GM10847 (cell line): Measurements from ENCODE around the gene GRK3.

Experiments used
- POLR2A ChIP-seq: IDR thresholded peaks from 2 replicates; pipeline ENCODE4 v1.6.1; 2011; ENCODE audit not compliant: insufficient read length; ENCODE audit errors: extremely low read depth

The GRK3 gene

DNA sequence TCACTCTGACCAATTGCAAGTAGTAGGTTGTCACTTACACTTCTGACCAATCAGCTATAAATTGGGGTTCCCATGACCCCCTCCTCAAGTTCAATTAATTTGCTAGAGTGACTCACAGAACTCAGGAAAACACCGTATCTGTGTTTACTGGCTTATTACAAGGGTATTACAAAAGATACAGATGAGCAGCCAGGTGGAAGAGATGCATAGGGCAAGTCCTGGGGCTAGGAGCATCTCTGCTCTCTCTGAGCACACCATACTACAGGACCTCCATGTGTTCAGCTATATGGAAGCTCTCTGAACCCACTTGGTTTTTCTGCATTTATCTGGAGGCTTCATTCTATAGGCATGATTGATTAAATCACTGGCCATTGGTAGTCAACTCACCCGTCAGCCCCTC lies 11.3 kb upstream of the GRK3 start:
- no peak for TF ChIP-seq POLR2A

- TF ChIP-seq POLR2A: no peak
Measured at GRCh38 chr22:25554238-25554671, 10.2 kb upstream of the GRK3 start.

GRCh38 chr22:25554689-25555088 lies 9.8 kb upstream of the GRK3 start:
- no peak for TF ChIP-seq POLR2A

DNA sequence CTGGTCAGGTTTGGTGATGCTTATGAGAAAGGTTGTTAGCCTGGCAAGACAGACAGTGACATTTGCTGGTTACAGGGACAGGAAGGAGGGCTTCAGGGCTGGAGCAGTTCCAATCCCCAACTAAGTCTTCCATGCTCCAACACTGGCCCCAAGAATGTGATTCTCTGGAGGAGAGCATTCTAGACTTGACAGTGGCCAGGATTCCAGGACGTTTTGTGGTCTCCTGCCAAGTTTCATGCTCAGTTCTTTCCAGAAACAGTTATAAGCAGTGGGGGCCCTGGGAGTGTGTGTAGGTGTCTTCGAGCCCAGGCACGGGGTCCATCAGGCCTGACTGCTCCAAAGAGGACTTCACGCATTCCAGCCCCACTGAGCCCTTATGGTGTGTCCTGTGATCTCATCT lies 8.9 kb upstream of the GRK3 start:
- no peak for TF ChIP-seq POLR2A

DNA sequence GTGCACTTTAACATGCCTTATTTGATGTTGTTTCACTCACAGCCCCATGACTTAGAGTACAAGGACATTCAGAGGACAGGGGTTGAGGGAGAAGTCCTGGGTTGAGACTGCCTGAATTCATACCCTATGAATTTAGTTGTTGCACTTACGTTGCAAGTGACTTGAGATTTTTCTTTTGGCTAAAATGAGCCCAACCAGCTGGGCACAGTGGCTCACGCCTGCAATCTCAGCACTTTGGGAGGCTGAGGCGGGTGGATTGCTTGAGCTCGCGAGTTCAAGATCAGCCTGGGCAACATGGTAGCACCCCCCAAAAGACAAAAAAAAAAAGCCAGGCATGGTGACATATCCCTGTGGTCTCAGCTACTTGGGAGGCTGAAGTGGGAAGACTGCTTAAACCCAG lies 7.3 kb upstream of the GRK3 start:
- TF ChIP-seq POLR2A: no peak

- no peak for TF ChIP-seq POLR2A
Measured at GRCh38 chr22:25558341-25558740, 6.1 kb upstream of the GRK3 start.

- TF ChIP-seq POLR2A: no peak
Measured at GRCh38 chr22:25563761-25564319, 635 bp upstream of the GRK3 start.

GRCh38 chr22:25564979-25565677 lies 653 bp downstream of the GRK3 start:
- no peak for TF ChIP-seq POLR2A

DNA sequence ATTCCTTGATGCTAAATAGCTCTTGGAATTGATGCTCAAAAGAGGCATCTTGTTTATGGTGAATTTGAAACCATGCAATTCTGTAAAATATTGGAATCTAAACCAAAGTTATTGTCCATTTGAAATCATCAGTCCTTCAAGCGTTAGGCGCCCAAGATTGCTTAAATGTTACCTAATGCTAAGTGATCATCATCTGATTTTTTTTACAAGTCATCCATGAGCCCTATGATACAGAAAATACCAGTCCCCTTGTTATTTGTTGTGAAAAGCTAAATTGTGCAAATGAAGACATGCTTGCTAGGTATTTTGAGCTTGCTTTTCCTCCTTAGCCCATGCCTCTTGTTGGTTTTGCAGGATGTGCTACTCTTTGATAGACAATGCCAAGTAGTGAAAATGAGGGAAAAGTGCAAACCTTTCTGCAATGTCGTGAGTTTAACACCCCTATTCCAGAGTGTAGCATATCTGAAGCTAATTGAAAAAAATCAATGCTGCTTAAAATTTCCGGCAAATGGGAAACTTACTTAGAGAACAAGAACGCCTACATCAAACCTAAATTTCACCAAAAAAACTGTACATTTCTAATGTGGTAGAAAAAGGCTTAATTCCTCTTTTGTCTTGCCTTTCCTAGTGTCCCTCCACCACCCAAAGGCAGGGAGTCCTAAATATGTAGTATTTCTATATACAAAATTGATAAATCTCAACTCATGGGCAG lies 1.9 kb downstream of the GRK3 start:
- TF ChIP-seq POLR2A: no peak

- TF ChIP-seq POLR2A: no peak
Measured at GRCh38 chr22:25566898-25567235, 2.4 kb downstream of the GRK3 start.

- no peak for TF ChIP-seq POLR2A
Measured at GRCh38 chr22:25567251-25567675, 2.8 kb downstream of the GRK3 start.

DNA sequence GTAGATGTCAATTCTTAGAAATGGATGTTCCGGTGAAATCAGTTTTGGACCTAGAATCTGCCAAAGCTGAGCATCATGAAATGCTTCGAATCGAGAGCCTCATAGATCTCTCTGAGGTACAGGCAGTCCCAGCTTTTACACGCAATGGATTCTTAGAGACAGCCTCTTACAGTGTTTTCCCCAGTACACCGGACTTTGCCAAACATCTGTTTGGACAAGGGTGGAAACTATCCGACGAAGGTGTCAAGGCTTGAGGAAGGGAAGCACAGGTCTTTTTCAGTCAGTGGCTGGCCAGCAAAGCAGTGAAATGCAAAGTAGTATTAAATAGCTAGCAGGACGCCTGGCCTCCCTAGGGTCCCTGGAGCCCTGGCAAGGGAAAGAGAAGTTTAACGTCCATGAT lies 4.9 kb downstream of the GRK3 start:
- no peak for TF ChIP-seq POLR2A

- no peak for TF ChIP-seq POLR2A
Measured at GRCh38 chr22:25569983-25570382, 5.5 kb downstream of the GRK3 start.

DNA sequence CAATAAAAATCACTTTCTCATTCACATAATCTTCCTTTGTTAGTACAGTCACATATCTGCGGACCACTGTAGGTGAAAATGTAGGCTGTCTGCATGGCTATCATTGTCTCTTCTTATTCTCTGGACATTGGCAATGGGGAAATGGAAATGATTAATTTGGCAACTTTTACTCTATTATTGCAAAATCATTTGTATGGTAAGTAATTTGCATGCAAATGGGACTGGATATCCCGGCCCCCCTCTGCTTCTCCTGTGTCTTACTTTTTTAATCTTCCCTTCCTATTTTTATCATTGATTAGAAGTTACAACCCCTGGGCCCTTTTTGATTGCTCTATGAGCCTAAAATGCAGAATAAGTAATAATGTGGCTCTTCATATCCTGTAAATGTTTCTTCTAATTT lies 6.0 kb downstream of the GRK3 start:
- no peak for TF ChIP-seq POLR2A

DNA sequence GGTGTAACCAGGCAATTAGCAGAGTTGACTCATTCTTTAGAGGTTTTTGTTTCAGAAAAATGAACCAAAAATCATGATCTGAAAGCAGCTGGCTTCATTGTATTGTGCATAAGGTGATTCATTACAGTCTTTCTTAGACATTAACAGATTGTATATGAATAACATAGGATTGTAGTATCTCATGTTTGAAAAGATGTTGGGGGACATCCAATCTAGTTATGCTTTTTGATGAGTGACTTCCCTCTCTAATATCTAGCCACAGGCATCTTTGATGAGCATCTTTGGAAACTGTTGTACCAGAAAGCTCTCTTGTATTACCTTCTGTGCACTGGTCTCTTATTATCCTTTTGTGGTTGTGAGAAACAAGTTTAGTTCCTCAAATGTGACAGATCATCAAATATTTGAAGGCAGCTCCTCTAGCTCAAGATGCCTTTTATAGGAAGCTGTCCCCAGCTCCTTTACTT lies 8.3 kb downstream of the GRK3 start:
- TF ChIP-seq POLR2A: no peak

- TF ChIP-seq POLR2A: no peak
Measured at GRCh38 chr22:25573841-25574240, 9.4 kb downstream of the GRK3 start.

GRCh38 chr22:25574736-25575135 lies 10.3 kb downstream of the GRK3 start:
- TF ChIP-seq POLR2A: no peak

GRCh38 chr22:25582946-25583345 lies 18.5 kb downstream of the GRK3 start:
- TF ChIP-seq POLR2A: no peak
